ENCODE results near the gene PRMT9. TPM values are rescaled to one million over a fixed set of nuclear protein-coding genes. Genes with fewer than 3 reads are reported as not detected.

PRMT9 gene
- total and polyA plus RNA-seq, 9 donors, result 6.8 to 29.2 (median 16.7) TPM

GRCh38 chr4:147628415-147628814, 55.5 kb downstream of the PRMT9 start:
- no peaks in the 10 kb centered on the region for H3K36me3 ChIP-seq

GRCh38 chr4:147626903-147627302, 57.1 kb downstream of the PRMT9 start:
- intact Hi-C loops (cut with DNase I), result no loop called here
- Histone ChIP-seq H3K27me3 (no peaks in the 10 kb centered on the region), H3K4me1 (ENCODE audit: insufficient read depth) (peaks cover 2% of the 10 kb centered on the region), H3K27ac (no peak overlapping the region), H3K4me3 (no peak overlapping the region), H3K9me3 (no peaks in the 10 kb centered on the region), H3K36me3 (no peaks in the 10 kb centered on the region)
- 94 to 96% (median 95%) methylated on average over 4 of the region's 4 CpGs for WGBS, 3 donors
- TF ChIP-seq POLR2A (IDR thresholded peaks at IDR 0.05) (no peak), EP300 (IDR thresholded peaks at IDR 0.05) (no peak), CTCF (IDR thresholded peaks at IDR 0.05) (no peak)
- no peak for DNase-seq

More at GRCh38 chr4:147628415-147628814, 55.5 kb downstream of the PRMT9 start:
- DNase-seq, result no peak
- intact Hi-C loops (cut with DNase I), result no loop called here
- H3K4me1 ChIP-seq (ENCODE audit: insufficient read depth), result peaks cover 2% of the 10 kb centered on the region
- H3K27me3 ChIP-seq, result no peaks in the 10 kb centered on the region
- TF ChIP-seq CTCF (IDR thresholded peaks at IDR 0.05), result no peak
- TF ChIP-seq EP300 (IDR thresholded peaks at IDR 0.05), result no peak
- no peak for TF ChIP-seq POLR2A (IDR thresholded peaks at IDR 0.05)
- 53 to 63% (median 63%) methylated on average over 3 of the region's 3 CpGs for WGBS, 3 donors
- H3K4me3 ChIP-seq, result no peak overlapping the region
- H3K27ac ChIP-seq, result no peak overlapping the region
- H3K9me3 ChIP-seq, result no peaks in the 10 kb centered on the region

- WGBS, 3 donors, result 81 to 86% (median 81%) methylated on average over 6 of the region's 6 CpGs
- no peak for TF ChIP-seq EP300 (IDR thresholded peaks at IDR 0.05)
- no peak for TF ChIP-seq POLR2A (IDR thresholded peaks at IDR 0.05)
- TF ChIP-seq CTCF (IDR thresholded peaks at IDR 0.05), result no peak
- Histone ChIP-seq H3K4me1 (ENCODE audit: insufficient read depth) (peaks cover 6% of the 10 kb centered on the region), H3K36me3 (no peaks in the 10 kb centered on the region), H3K9me3 (no peaks in the 10 kb centered on the region), H3K27ac (no peak overlapping the region), H3K4me3 (no peak overlapping the region), H3K27me3 (no peaks in the 10 kb centered on the region)
- intact Hi-C loops (cut with DNase I), result no loop called here
- DNase-seq, result no peak
Measured at GRCh38 chr4:147625733-147626132, 58.2 kb downstream of the PRMT9 start.

- Histone ChIP-seq H3K4me3 (no peak overlapping the region), H3K36me3 (no peaks in the 10 kb centered on the region), H3K9me3 (no peaks in the 10 kb centered on the region), H3K27me3 (no peaks in the 10 kb centered on the region), H3K4me1 (ENCODE audit: insufficient read depth) (peaks cover 14% of the 10 kb centered on the region), H3K27ac (no peak overlapping the region)
- TF ChIP-seq CTCF (IDR thresholded peaks at IDR 0.05) (no peak), EP300 (IDR thresholded peaks at IDR 0.05) (no peak), POLR2A (IDR thresholded peaks at IDR 0.05) (no peak)
- WGBS, 3 donors, result 78 to 91% (median 81%) methylated on average over 2 of the region's 2 CpGs
- no peak for DNase-seq
- intact Hi-C loops (cut with DNase I), result no loop called here
Measured at GRCh38 chr4:147620315-147620714, 63.6 kb downstream of the PRMT9 start.

Measured in ovary (tissue), 9 donors.